Activated T-helper 1 cell treated with Interleukin-2 at 50 U/mL for 16 hours (primary cell): ENCODE data around the gene FARP1.

Experiments used
- DNase-seq: peaks from one replicate; pipeline ENCODE4 v3.0.0-alpha.2; 2020; ENCODE audit warnings: low read depth

Gene FARP1

DNA sequence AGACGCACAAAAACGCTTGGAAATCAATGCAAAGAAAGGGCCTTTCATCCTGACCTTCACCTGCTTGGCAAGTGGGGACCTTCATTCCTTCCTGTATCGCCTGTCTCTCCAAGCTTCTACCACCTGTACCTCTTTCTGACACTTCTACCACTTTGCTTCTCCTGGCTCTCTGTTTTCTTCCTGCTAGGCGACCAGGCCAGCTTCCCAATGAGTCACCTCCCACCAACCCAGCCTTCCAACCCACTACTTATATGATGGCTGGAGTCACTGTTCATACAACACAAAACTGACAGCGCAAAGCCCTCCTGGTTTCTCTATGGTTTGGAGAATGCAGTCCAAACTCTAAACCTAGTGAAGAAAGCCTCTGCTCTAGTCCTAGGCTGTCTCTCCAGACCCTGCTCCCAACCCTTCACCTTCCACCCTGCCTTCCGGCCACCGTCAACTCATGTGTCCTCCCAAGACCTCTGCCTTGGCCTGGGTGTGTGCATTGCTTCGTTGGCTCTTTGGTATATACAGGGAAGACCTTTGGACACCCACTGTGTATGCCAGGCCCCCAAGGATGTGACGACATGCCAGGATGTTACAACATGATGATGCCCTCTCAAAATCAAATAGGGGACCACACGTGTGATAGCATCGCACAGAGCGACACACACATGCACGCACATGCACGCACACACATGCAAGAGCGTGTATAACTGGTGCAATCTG, 285.5 kb downstream of the FARP1 start:
- DNase-seq, result no peak

DNA sequence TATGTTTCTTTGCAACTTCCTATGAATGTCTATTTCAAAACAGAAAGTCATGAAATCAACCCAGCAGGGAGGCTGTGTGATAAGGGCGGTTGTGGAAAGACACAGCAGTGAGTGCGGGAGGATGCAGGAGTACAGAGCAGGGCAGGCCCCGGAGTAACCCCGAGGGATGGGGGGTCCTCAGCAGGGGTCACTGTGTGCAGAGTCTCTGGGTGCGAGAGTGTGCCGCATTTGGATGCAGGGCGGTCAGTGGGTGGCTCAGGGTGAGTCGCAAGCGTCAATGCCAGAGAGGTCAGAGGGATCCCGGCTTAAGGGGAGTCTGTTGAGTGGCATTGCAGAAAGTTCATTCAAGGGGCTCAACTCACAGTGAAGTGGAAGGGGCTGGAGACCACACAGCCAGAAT, 286.2 kb downstream of the FARP1 start:
- DNase-seq, result no peak

DNA sequence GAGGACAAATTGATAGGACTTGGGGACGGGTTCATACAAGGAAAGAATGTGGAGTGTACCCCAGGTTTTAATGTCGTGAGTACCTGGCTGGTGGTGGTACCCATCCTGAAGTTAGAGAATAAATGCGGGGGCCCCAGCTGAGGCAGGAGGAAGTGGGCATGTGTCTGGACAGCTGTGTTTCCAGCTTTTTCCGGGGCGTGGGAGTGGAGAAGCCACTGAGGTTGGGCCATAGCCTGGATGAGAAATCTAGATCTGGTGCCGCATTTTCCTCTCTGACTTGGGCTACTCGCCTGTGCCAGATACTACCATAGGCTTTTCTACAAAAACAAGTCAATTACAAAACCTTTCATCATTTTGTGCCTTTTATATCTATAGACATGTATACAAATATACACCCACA, 286.6 kb downstream of the FARP1 start:
- DNase-seq, result no peak

DNA sequence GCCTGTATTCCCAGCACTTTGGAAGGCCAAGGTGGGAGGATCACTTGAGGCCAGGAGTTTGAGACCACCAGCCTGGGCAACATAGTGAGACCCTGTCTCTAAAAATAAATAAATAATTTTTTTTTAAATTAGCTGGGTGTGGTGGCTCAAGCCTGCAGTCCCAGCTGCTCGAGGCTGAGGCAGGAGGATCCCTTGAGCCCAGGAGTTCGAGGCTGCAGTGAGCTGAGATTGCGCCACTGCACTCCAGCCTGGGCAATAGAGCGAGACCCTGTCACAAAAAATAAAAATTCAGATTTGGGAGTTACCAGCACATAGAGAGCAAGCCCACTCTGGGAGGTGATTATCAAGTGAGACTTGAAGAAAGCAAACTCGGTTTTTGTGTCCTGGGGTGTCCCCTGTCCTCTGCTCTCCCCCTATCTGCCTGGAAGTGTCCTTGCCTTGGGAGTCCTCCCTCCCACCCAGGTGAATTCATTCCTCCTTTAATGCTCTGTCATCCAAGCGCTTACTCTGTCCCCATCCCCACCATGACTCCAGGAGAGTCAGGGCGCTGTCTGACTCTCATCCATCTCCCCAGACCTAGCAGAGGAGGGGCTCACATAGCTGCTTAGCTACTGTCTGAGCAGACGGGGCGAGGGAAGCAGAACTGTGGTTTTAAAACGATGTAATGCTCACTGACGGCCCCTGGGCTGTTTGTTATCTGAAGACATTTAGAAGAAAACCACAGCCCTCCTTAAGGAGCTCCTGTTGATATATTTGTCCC, 287.3 kb downstream of the FARP1 start:
- no peak for DNase-seq

- DNase-seq, result no peak
Observed at GRCh38 chr13:98432638-98433037, 289.7 kb downstream of the FARP1 start.

DNA sequence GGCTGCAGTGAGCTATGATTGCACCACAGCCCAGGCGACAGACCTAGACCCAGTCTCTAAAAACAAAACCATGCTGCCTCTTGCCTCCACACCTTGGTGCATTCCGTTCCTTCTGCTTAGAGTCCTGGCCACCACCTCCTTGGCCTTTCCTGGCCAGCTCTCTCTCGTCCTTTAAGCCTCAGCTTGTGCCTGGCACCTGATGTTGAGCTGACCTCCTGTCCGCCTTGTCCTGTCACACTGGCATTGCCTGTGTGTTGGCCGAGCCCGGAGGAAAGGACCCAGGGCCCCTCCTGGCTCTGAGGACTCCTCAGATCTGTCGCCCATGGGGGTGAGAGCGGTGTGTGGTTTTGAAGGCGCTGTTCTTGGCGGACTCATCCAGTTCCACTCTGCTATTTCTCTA, 290.8 kb downstream of the FARP1 start:
- no peak for DNase-seq

- no peak for DNase-seq
Observed at GRCh38 chr13:98434060-98434459, 291.2 kb downstream of the FARP1 start.

GRCh38 chr13:98435376-98435775, 292.5 kb downstream of the FARP1 start:
- DNase-seq, result no peak

DNA sequence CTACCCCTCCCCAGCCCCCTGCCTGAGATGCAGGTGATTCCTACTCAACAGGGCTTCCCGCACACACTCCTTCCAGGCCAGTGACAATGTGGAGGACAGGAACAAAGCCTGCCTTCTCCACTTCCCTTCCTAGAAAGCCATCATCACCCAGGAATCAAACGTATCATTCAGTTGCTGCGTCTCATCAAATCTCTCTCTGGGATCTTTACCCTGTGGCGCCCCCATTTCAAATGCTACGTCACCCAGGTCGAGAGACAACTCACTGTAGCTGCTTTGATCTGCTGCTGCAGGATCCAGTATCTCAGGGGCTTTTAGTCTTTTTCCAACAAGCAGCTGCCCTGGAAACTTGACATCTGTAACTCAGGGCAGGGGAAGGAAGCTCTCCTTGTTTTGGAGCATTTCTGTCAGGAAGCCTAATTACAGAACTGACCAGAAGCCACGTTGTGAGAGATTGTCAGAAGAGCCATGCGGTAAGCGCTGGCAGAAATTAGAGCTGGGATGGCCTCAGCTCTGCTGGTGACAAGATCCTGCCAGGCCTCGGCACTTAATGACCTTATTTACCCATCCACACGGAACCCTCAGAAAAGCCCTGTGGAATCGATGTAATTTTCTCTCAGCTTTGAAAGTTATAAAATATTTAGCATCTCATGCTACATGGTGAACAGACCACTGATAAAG, 293.5 kb downstream of the FARP1 start:
- DNase-seq, result no peak

DNA sequence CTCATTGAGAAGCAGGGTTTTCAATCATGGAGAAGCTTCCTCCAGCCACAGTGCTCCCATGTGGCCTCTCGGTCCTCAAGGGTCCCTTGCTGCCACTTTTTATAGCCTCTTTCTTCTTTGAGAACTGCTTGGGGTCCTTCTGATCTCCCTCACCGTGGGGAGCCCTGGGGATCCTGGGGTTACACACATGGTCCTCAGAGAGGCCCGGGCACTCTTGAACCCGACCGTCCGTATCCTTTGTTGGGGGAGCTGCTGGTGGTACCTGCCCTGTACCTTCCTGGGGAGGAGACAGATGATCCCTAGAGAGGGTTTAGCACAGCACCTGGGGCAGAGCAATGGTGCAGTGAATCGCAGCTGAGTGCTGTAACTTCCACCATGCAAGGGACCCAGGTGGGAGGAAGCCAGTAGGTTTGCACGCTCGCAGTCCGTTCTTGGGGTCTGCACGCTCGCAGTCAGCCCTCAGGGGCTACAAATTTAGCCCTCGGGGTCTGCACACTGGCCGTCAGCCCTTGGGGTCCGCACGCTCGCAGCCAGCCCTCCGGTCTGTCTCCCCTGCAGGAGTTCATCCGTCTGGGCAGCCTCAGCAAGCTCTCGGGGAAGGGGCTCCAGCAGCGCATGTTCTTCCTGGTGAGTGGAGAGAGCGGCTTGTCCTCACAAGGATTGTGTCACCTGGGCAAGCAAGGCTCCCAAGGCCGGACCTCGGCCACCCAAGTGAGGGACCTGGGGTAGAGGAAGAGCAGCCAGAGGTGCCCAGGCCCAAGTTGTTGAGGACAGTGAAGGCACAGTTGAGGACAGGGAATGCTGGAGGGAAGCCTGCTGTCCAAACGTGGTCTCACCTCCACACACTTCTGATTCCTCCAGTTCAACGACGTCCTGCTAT, 295.6 kb downstream of the FARP1 start:
- no peak for DNase-seq

DNA sequence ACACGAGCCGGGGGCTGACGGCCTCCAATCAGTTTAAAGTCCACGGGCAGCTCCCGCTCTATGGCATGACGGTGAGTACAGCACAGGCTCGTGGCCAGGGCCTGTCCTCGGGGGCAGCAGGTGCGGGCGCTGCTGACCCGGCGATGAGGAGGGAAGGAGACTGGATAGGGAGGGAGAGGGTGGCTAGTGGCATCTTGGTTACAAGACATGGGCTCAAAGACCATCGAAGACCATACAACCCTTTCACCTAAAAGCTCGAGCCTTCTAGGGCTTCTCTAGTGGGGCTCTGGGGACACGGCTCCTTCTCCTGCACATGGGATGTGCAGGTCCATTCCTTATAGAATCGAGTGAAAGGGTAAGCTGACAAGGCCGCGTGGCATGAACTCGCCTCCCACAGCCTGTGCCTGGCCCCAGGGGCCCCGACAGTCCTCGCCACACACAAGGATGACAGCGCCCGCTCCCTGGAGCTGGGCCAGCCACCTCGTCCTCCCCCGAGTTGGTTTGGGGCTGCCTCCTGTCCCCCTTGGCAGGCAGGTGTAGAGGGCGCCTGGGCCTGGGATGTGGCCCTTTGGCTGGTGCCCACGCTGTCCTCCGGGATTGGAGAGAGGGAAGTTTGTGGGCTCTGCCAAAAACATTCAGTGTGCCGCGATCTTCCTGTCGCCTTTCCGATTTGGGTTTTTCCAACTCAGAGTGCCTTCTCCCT, 296.4 kb downstream of the FARP1 start:
- DNase-seq, result no peak

GRCh38 chr13:98439896-98440295, 297.0 kb downstream of the FARP1 start:
- DNase-seq, result no peak

- no peak for DNase-seq
Observed at GRCh38 chr13:98440390-98441055, 297.6 kb downstream of the FARP1 start.

DNA sequence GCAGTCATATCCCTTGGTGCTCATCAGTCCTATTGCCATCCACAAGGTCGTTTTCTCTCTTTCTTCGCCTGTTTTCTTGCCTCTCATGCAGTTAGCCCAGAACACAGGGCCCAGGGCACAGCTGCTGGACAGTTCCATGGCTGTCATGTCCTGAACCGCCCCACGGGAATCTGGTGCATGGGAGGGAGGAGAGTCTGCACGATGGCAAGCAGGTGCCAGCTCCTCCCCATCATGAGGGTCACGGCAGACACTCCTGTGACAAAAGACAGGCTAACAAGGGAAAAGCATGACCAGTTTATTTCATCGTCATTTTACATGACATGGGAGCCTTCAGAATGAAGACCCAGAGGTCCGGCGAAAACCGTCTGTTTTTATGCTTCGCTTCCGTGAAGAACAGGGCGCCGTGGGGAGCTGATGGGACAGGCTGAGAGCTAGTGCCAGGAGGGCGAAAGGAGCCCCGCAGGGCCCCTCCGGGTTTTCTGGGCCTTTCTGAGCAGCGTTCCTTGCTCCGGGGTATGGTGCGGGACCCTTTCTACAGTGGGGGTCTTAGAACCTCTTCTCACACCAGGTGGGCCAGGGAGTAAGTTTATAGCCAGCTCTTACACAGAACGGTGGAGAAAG, 298.3 kb downstream of the FARP1 start:
- DNase-seq, result no peak

DNA sequence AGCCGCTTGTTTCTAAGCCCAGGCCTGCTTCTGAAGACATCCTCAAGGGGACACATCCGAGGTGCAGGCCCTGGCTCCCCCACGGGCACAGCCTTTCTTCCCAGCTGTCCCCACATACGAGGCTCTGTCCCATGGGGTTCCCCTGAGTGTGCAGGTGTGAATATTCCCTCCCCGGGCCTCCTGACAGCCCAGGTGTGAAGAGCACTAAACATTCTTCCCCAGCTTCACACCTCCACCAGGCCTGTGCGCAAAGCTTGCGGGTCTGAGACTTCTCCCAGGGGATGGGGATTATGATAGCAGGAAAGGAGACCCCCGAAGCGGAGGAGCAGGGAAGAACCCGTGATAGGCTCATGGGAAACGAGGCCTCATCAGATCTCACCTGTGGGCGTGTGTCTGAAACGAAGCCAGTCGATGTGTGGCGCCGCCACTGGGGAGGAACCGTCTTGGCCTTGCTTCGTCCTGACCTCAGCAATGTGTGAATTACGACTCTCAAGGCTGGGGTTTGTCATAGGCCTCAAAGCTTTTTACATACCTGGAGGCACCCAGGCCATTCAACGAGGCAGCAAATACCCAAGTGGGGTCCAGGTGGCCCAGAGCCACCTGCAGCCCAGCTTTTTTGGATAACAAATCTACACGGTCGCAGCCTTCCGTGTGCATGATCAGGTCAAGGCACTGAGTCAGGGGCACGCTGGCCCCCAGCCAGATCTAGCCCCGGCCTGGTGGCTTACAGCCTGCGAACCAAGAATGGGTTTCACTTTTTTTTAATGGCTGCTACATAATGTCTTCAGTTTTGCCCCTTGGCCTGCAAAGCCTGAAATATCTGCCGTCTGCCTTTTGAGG, 299.7 kb downstream of the FARP1 start:
- DNase-seq, result no peak

- DNase-seq, result no peak
Observed at GRCh38 chr13:98443329-98443728, 300.4 kb downstream of the FARP1 start.

- DNase-seq, result no peak
Observed at GRCh38 chr13:98443800-98444325, 301.0 kb downstream of the FARP1 start.

- no peak for DNase-seq
Observed at GRCh38 chr13:98444381-98444780, 301.5 kb downstream of the FARP1 start.
